ENCODE measurements around the gene MS4A18.
"Not testable (repeated sequence)": the region's sequence is repeated elsewhere in the genome, so short reads cannot be mapped to it uniquely, and the experiment has no call there.

Gene MS4A18
- 0 reads per million in 9 experiments for total RNA-seq

- Mint-ChIP-seq H3K4me3 (no peak within 1 kb of the TSS), H3K27ac (no peak within 1 kb of the TSS), H3K4me1 (ENCODE audit: low read depth in 2 of 2) (no peaks in the 10 kb centered on the region), H3K9me3 (no peaks in the 10 kb centered on the region), H3K27me3 (peaks cover 30 to 37% of the 10 kb centered on the region in 2 donors), H3K36me3 (ENCODE audit: insufficient read depth) (no peaks in the 10 kb centered on the region)
- no peak for DNase-seq
- ATAC-seq (replicated peaks), result no peak
Observed at GRCh38 chr11:60724420-60724819, at the start of gene MS4A18. TSS of gene MS4A18 (plus strand) at chr11:60724720.

- not testable (repeated sequence) for ATAC-seq (replicated peaks); H3K4me1 Mint-ChIP-seq (ENCODE audit: low read depth in 2 of 2); DNase-seq; H3K4me3 Mint-ChIP-seq; H3K27ac Mint-ChIP-seq; H3K36me3 Mint-ChIP-seq (ENCODE audit: insufficient read depth)
- peaks cover 9 to 23% of the 10 kb centered on the region in 2 donors for H3K9me3 Mint-ChIP-seq
- H3K27me3 Mint-ChIP-seq, result peaks cover 40 to 43% of the 10 kb centered on the region in 2 donors
Observed at GRCh38 chr11:60678231-60678630, 46.3 kb upstream of the MS4A18 start.

- ATAC-seq (replicated peaks) (no peak), DNase-seq (no peak)
- H3K9me3 Mint-ChIP-seq, result peaks cover 9 to 23% of the 10 kb centered on the region in 2 donors
- no peak overlapping the region for H3K4me3 Mint-ChIP-seq
- no peaks in the 10 kb centered on the region for H3K4me1 Mint-ChIP-seq (ENCODE audit: low read depth in 2 of 2)
- H3K27me3 Mint-ChIP-seq, result peaks cover 36 to 40% of the 10 kb centered on the region in 2 donors
- H3K27ac Mint-ChIP-seq, result no peak overlapping the region
- no peaks in the 10 kb centered on the region for H3K36me3 Mint-ChIP-seq (ENCODE audit: insufficient read depth)
Observed at GRCh38 chr11:60679879-60680278, 44.6 kb upstream of the MS4A18 start.

- H3K9me3 Mint-ChIP-seq, result peaks cover 9 to 23% of the 10 kb centered on the region in 2 donors
- H3K4me1 Mint-ChIP-seq (ENCODE audit: low read depth in 2 of 2), result no peaks in the 10 kb centered on the region
- DNase-seq (no peak), ATAC-seq (replicated peaks) (no peak)
- H3K36me3 Mint-ChIP-seq (ENCODE audit: insufficient read depth), result no peaks in the 10 kb centered on the region
- no peak overlapping the region for H3K27ac Mint-ChIP-seq
- H3K4me3 Mint-ChIP-seq, result no peak overlapping the region
- H3K27me3 Mint-ChIP-seq, result peaks cover 36 to 40% of the 10 kb centered on the region in 2 donors
Observed at GRCh38 chr11:60680455-60681119, 43.9 kb upstream of the MS4A18 start.

GRCh38 chr11:60684541-60684848 lies 40.0 kb upstream of the MS4A18 start:
- H3K27ac Mint-ChIP-seq; H3K36me3 Mint-ChIP-seq (ENCODE audit: insufficient read depth); H3K4me3 Mint-ChIP-seq; ATAC-seq (replicated peaks); H3K4me1 Mint-ChIP-seq (ENCODE audit: low read depth in 2 of 2); DNase-seq; H3K9me3 Mint-ChIP-seq: not testable (repeated sequence)
- peaks cover 11 to 30% of the 10 kb centered on the region in 2 donors for H3K27me3 Mint-ChIP-seq

GRCh38 chr11:60691661-60692060 lies 32.9 kb upstream of the MS4A18 start:
- H3K9me3 Mint-ChIP-seq, result no peaks in the 10 kb centered on the region
- no peak for ATAC-seq (replicated peaks)

GRCh38 chr11:60699284-60699691 lies 25.2 kb upstream of the MS4A18 start, which contains the start of gene MS4A8:
TSS of gene MS4A8 (plus strand) at chr11:60699612. CDS start at chr11:60700861, 1,249 bp downstream.
- H3K36me3 Mint-ChIP-seq (ENCODE audit: insufficient read depth), result no peaks in the 10 kb centered on the region
- peaks cover 8 to 13% of the 10 kb centered on the region in 2 donors for H3K27me3 Mint-ChIP-seq
- DNase-seq (no peak), ATAC-seq (replicated peaks) (no peak)
- H3K27ac Mint-ChIP-seq, result no peak within 1 kb of the TSS
- no peaks in the 10 kb centered on the region for H3K4me1 Mint-ChIP-seq (ENCODE audit: low read depth in 2 of 2)
- no peak within 1 kb of the TSS for H3K4me3 Mint-ChIP-seq
- H3K9me3 Mint-ChIP-seq, result no peaks in the 10 kb centered on the region

More at GRCh38 chr11:60691661-60692060, 32.9 kb upstream of the MS4A18 start:
- H3K36me3 Mint-ChIP-seq (ENCODE audit: insufficient read depth), result no peaks in the 10 kb centered on the region
- no peaks in the 10 kb centered on the region for H3K4me1 Mint-ChIP-seq (ENCODE audit: low read depth in 2 of 2)
- no peak overlapping the region for H3K27ac Mint-ChIP-seq
- H3K27me3 Mint-ChIP-seq, result peaks cover 18 to 59% of the 10 kb centered on the region in 2 donors
- H3K4me3 Mint-ChIP-seq, result no peak overlapping the region
- DNase-seq, result no peak

- no peak overlapping the region for H3K27ac Mint-ChIP-seq
- no peaks in the 10 kb centered on the region for H3K4me1 Mint-ChIP-seq (ENCODE audit: low read depth in 2 of 2)
- H3K9me3 Mint-ChIP-seq, result no peaks in the 10 kb centered on the region
- H3K27me3 Mint-ChIP-seq, result peaks cover 7 to 16% of the 10 kb centered on the region in 2 donors
- no peak for ATAC-seq (replicated peaks)
- DNase-seq, result no peak
- H3K36me3 Mint-ChIP-seq (ENCODE audit: insufficient read depth), result no peaks in the 10 kb centered on the region
- no peak overlapping the region for H3K4me3 Mint-ChIP-seq
Observed at GRCh38 chr11:60699936-60700335, 24.6 kb upstream of the MS4A18 start.

GRCh38 chr11:60700689-60701468 lies 23.6 kb upstream of the MS4A18 start:
- DNase-seq (no peak), ATAC-seq (replicated peaks) (no peak)
- Mint-ChIP-seq H3K36me3 (ENCODE audit: insufficient read depth) (no peaks in the 10 kb centered on the region), H3K4me3 (no peak overlapping the region), H3K27me3 (peaks cover 7 to 13% of the 10 kb centered on the region in 2 donors), H3K4me1 (ENCODE audit: low read depth in 2 of 2) (no peaks in the 10 kb centered on the region), H3K27ac (no peak overlapping the region), H3K9me3 (no peaks in the 10 kb centered on the region)

- H3K4me3 Mint-ChIP-seq, result no peak overlapping the region
- no peaks in the 10 kb centered on the region for H3K36me3 Mint-ChIP-seq (ENCODE audit: insufficient read depth)
- no peaks in the 10 kb centered on the region for H3K4me1 Mint-ChIP-seq (ENCODE audit: low read depth in 2 of 2)
- ATAC-seq (replicated peaks) (no peak), DNase-seq (no peak)
- no peaks in the 10 kb centered on the region for H3K9me3 Mint-ChIP-seq
- no peak overlapping the region for H3K27ac Mint-ChIP-seq
- H3K27me3 Mint-ChIP-seq, result peaks cover 7 to 10% of the 10 kb centered on the region in 2 donors
Observed at GRCh38 chr11:60701469-60701818, 23.1 kb upstream of the MS4A18 start.

- ATAC-seq (replicated peaks), result no peak
- DNase-seq, result no peak
- H3K27me3 Mint-ChIP-seq, result peaks cover 14 to 19% of the 10 kb centered on the region in 2 donors
- no peaks in the 10 kb centered on the region for H3K9me3 Mint-ChIP-seq
- no peaks in the 10 kb centered on the region for H3K36me3 Mint-ChIP-seq (ENCODE audit: insufficient read depth)
- H3K4me3 Mint-ChIP-seq, result no peak overlapping the region
- H3K4me1 Mint-ChIP-seq (ENCODE audit: low read depth in 2 of 2), result no peaks in the 10 kb centered on the region
- H3K27ac Mint-ChIP-seq, result no peak overlapping the region
Observed at GRCh38 chr11:60703374-60703773, 21.1 kb upstream of the MS4A18 start.

- DNase-seq (no peak), ATAC-seq (replicated peaks) (no peak)
- Mint-ChIP-seq H3K4me1 (ENCODE audit: low read depth in 2 of 2) (no peaks in the 10 kb centered on the region), H3K27ac (no peak overlapping the region), H3K4me3 (no peak overlapping the region), H3K36me3 (ENCODE audit: insufficient read depth) (no peaks in the 10 kb centered on the region), H3K9me3 (no peaks in the 10 kb centered on the region), H3K27me3 (peaks cover 14 to 21% of the 10 kb centered on the region in 2 donors)
Observed at GRCh38 chr11:60705895-60706294, 18.6 kb upstream of the MS4A18 start.

- Mint-ChIP-seq H3K36me3 (ENCODE audit: insufficient read depth) (no peaks in the 10 kb centered on the region), H3K4me3 (no peak overlapping the region), H3K27ac (no peak overlapping the region), H3K27me3 (peaks cover 14 to 22% of the 10 kb centered on the region in 2 donors), H3K4me1 (ENCODE audit: low read depth in 2 of 2) (no peaks in the 10 kb centered on the region), H3K9me3 (no peaks in the 10 kb centered on the region)
- ATAC-seq (replicated peaks) (no peak), DNase-seq (no peak)
Observed at GRCh38 chr11:60706931-60707330, 17.6 kb upstream of the MS4A18 start.

- no peak for DNase-seq
- Mint-ChIP-seq H3K27ac (no peak overlapping the region), H3K36me3 (ENCODE audit: insufficient read depth) (no peaks in the 10 kb centered on the region), H3K4me3 (no peak overlapping the region), H3K9me3 (no peaks in the 10 kb centered on the region), H3K27me3 (peaks cover 32 to 34% of the 10 kb centered on the region in 2 donors), H3K4me1 (ENCODE audit: low read depth in 2 of 2) (no peaks in the 10 kb centered on the region)
- ATAC-seq (replicated peaks), result no peak
Observed at GRCh38 chr11:60710482-60710881, 14.0 kb upstream of the MS4A18 start.

Measured in effector memory CD8-positive, alpha-beta T cell (primary cell).